Measurements from ENCODE around the gene UQCR10.

UQCR10 gene
- total RNA-seq = 16.4 to 19.5 (median 17.2) reads per million in 4 donors

DNA sequence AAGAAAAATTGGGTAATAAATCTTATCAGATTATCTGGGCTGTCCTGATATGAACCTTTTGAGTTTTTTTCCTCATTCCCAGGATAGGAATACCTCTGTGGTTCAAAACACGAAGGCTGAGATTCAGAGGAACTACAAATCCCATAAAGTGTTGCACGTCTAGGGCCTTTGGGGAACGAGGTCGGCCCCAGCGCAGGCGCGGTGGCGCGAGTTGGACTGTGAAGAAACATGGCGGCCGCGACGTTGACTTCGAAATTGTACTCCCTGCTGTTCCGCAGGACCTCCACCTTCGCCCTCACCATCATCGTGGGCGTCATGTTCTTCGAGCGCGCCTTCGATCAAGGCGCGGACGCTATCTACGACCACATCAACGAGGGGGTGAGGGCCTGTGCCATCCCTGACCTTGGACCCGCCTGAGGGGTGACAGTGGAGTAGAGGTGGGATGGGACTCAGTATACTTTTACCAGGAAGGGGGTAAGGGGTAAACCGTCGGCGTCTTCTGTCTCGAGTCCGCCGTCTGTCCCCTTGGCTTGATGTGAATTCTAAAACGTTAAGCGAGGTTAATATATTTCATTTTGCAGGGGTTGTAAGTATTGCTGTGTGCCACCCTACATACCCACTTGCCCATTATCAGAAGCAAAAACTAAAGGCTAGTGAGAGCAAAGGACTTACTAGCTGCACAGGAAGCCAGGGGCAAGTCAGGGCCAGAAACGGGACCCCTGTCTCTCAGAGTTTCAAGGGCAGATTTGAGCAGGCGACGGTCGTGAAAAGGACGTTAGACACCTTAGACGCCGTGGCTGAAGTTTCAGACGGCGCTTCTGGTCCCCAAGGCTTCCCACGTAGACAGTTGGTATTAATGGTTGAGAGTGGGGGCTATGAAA lies at the start of gene UQCR10:
Gene UQCR10 (plus strand): TSS at position 199 of the 881 bp plus-strand sequence. CDS start 30 bp downstream, at position 229.
- DNase-seq = peak; percentile 90 to 93 (median 91)

DNA sequence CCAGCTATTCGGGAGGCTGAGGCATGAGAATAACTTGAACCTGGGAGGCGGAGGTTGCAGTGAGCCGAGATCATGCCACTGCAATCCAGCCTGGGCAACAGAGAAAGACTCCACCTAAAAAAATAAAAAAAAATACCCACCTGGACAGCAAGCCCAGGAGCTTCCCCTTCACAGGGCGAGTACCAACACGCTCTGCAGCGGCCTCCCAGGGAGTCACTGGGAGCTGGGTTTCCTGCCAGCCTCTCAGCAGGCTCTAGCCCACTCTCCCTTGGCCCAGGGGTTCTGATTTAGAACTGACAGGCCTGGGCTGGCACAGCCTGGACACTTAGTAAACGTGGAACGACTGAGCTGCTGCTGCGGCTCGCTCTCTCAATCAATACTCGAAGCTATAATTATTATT lies 49.4 kb upstream of the UQCR10 start:
- no peak for DNase-seq

DNA sequence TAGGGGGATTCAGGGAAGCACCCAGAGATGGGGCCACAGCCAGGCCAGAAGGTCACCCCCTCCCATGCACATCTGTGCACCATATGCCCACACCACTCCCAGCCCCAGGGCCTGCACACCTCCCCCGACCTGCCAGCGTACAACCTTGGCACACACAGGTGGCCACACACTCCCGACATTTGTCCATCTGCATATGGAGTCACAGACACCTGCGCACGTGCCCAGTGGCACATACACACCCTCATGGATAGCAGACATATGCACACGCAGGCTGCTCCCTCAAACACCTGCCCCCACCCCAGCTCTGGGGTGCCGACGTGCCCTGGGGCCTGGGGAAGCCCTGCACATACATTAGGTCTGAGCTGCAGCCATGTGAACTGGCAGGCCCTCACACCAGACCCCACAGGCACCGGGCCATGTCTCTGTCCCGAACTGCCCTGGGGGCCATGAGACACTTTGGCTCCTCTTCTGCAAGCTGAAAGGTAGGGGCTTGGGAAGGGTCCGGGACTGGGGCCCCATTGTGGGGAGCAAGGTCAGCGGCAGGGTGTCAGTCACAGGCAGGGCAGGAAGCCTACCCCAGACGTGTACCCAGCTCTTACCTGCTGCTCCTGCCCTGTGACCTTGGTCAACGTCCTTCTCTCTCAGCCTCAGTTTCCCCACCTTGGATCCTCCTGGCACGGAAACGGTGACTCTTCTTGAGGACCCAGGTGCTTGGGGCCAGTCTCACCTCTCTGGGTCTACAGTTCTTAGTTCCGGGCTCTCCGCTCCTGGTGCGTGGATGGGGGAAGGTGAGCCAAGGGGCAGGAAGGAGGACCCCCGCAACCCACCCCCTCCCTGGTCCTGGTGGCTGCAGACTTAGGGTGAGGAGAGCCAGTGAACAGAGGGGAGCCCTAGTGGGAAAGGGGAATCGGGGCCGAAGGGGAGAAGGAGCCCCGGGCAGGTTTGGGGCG lies 47.9 kb upstream of the UQCR10 start:
- no peak for DNase-seq

DNA sequence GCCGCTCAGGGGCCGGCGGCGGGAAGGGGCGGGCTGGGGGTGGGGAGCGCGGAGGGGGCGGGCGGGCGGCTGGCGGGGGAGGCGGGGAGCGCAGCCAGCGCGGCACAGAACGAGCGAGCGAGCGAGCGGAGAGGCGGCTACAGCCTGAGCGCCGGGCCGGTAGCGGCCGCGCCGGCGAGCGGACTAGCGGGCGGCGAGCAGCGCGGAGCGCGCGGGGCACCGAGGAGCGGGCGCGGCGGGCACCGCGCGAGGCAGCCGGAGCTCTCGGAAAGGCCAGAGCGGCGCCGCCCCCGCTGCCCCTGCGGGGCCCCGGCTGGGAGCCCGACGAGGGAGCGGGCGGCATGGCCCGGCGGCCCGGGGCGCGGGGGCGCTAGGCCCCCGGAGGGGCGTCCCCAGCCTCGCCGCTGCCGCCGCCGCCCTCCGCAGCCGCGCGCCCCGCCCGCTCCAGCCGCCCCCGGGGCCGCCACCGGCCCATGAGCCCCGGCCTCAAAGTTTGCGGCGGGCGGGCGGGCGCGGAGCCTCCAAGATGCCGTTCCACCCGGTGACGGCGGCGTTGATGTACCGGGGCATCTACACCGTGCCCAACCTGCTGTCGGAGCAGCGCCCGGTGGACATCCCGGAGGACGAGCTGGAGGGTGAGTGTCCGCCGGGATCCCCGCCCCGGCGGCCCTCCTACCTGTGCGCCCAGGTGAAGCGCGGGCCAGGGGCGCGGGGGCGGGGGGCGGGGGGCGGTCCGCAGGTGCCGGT lies 47.1 kb upstream of the UQCR10 start, which contains the start of gene CABP7:
Gene CABP7 (plus strand): TSS at position 105 of the 747 bp plus-strand sequence. CDS start 422 bp downstream, at position 527.
- no peak for DNase-seq

DNA sequence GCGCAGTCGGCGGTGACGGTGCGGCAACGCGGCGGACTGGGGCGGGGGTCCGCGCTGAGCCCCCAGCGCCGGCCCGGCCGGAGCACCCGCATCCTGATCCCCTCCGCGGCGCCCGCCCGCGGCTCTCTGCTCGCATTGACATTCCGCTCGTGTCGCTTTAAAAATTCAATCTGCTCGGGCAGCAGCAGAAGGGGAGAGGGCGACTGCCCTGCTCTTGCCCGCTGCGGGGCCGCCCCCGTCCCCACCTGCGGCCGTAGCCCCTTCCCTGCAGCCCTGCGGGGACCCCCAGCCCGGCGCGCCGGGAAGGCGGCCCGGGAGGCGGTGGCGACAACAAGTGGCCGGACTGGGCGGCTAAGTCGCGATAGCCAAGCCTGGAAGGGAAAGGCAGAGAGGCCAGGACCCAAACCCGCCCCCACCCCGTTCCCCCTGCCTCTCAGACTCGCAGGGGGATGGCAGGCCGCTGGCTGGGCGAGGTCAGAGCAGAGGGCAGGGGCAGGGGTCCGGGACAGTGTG lies 46.3 kb upstream of the UQCR10 start:
- no peak for DNase-seq

DNA sequence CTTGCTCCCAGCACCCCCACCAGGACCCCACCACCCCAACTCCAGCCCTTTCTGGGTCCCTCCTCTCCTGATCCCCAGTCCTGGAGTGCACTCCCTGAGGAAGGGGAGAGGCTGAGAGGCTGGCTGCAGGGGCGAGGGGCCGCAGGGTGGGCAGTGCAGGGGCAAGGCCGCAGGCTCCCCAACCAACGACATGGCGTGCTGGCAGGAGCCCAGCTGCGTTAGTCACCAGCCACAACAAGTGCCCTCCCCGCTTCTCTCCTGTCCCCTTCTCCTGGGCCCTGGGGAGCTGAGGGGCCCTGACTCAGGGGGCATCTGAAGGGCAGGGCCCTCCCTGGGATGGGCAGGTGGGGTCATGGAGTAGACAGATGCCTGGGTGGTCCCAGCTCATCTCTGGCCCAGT lies 45.0 kb upstream of the UQCR10 start:
- DNase-seq = no peak

DNA sequence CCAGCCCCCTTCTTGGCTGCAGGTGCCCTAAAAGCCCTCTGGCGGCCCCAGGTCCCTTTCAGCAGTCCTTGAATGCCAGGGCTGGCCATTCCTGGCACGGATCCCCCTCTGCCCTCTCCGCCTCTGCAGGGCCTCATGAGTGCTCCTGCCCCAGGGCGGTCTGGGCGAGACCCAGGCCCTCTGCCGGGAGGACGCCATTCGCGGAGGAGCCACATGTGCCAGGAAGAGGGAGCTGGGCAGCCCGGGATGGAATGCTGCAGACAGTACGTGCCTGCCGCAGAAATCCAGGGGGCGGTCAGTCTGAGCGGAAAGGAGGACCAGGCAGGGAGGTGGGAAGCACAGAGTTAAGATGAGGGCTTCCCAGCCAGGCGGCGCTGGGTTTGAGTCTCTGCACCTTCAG lies 44.6 kb upstream of the UQCR10 start:
- DNase-seq = no peak

DNA sequence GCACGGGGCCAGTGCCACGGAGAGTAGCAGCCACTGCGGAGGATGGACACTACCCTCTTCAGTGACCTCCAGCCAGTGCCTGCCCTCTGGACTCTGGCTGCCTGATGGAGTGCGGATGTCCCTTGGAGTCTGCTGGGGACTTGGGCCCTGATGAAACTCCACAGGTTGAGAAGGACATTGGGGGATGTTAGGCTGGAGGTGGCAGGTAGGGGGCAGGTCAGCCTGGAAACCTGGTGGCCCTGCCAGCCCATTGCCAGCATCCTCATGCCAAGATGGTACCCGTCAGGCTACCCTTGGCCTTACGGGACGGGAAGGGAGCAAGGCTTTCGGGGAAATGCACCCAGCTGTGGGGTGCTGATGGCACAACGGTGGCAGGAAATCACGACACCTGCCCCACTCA lies 43.4 kb upstream of the UQCR10 start:
- DNase-seq = no peak

DNA sequence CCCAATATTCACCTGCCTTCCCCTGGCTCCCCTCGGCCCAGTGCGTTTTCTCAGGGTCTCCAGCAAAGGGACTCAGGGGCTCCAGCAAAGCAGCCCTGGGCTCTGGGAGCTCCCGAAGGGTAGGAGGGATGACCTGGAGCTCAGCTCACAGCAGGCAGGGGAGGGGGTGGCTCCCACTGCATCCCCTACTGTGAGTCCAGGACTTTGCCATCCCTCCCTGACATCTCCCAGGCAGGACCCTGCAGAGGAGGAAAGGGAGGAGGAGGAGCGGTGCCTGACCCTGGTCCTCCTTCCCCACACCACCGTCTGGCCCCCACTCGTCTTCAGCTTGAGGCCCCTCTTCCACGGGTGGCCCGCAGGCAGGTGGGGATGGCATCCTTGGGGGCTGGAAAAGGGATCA lies 42.3 kb upstream of the UQCR10 start:
- DNase-seq = no peak

DNA sequence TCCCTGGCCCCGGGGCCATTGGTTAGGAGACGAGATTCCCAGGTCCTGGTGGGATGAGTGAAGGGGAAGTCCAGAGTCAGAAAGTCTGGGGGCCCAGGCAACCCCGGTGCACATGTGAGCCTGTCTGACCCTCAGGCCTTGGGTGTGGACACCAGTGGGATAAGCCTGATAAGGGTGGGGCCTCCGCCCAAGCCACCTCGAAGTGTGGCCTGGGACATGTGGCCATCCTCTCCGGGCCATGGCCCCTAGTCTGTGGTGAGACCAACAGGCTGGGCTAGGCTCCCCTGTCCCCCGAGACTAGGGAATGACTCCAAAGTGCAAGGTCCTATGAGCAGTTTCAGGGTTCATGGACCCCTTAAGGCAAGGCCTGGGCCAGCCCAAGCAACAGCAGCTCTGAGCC lies 41.1 kb upstream of the UQCR10 start:
- no peak for DNase-seq

DNA sequence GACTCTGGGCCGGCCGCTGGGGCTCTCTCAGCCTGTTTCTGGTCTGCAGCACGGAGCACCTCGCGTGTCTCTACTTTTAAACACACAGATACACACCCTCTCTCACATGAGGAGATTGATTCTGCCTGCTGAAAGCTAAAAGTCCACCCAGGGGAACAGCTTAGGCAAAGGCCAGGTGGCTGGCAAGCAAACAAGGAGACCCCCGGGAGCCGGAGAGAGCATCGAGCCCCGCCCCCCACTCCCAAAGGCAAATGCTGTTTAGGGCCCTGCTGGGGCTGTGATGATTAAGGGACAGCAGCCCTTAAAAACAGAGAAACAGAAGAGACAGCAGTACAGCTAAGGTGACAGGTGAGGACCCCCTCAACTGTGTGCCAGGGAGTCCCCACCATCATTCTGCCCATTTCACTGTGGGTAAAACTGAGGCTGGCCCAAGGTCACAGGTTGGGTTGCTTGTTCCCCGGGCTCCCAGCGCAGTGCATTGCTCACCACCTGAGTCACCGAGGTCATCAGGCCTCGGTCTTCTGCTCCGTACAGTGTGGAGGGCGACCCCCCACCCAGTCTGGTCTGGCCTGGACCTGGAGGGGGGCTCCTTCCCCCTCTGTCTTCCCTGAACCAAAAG lies 40.5 kb upstream of the UQCR10 start:
- DNase-seq = no peak

DNA sequence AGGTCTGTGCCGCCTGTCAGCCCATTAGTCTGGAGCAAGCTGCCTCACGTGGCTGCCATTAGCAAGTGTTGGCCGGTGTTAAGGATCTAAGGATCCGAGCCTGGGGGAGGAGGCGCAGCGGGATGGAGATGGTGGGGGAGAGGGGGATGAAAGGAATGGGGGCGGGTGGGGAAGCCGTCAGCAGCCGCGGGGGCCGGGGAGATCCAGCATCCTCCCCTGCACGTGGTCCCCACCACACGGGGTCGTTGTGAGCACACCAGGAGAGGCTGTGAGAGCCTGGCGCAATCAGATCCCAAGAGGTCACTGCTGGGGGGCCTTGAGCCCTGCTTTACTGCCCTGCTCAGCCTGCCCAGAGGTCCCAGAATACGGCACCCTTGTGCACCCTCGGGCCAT lies 40.0 kb upstream of the UQCR10 start:
- no peak for DNase-seq

DNA sequence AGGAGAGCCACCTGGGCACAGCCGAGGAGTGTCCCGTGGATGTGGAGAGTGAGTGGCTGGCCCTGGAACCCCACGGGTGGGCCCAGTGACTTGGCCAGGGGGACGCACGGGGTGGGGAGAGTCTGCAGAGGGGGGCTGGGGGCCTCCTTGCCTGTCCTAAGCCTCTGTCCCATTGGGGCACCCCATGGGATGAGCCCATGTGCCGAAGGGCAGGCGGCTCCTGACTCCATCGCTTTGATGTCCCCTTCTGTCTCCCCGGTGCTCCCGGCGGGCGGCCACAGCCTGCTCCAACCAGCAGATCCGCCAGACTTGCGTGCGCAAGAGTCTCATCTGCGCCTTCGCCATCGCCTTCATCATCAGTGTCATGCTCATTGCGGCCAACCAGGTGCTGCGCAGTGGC lies 38.0 kb upstream of the UQCR10 start:
- no peak for DNase-seq

DNA sequence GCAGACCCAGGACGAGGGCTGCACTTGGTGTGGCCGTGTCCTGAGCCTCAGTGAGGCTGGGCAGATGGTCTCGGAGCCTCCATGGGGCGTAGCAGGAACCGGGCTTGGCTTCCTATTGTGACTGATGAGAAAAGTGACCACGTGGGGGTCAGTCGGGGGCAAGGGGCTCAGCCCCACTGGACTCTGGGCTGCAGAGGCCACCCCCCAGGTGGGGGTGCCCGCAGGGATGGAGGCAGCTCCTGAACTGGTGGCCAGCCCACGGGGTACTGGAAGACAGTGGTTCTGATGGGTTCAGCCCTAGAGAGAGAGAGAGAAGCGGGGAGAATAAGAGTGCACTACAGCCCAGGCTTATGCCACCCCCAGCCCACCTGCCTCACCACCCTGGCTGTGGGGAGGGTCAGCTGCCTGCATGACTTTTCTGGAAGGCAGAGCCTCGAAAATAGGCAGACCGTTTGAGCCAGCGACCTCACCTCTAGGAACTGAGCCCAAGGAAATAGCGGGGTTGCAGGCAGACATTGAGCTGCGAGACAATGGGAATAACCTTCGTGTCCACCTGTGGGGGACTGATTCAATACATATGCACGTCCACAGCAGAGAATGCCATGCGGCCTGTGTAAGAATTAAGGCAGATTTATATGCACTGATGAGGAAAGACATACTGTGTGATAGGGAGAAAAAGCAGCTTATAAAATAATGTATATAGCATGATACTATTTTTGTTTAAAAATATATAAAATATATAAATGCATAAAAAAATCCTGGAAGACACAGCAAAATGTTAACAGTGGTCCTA lies 35.9 kb upstream of the UQCR10 start:
- no peak for DNase-seq

DNA sequence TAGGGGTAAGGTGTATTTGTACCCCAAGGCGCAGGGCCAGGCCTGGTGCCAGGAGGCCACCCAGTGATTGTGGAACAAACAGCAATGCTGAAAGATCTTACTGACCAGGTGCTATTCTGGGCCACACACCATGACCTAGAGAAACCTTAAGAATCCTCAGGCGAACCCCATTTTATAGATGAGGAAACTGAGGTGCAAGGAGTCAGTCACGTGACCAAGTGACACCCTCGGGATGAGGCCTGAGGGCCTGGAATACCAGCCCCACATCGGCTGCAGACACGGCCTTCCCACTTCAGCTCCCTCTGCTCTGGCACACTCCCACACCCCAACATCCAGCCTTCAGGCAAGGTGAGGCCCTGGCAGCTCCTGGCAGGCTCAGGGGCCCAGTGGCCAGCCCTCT lies 34.3 kb upstream of the UQCR10 start:
- no peak for DNase-seq

DNA sequence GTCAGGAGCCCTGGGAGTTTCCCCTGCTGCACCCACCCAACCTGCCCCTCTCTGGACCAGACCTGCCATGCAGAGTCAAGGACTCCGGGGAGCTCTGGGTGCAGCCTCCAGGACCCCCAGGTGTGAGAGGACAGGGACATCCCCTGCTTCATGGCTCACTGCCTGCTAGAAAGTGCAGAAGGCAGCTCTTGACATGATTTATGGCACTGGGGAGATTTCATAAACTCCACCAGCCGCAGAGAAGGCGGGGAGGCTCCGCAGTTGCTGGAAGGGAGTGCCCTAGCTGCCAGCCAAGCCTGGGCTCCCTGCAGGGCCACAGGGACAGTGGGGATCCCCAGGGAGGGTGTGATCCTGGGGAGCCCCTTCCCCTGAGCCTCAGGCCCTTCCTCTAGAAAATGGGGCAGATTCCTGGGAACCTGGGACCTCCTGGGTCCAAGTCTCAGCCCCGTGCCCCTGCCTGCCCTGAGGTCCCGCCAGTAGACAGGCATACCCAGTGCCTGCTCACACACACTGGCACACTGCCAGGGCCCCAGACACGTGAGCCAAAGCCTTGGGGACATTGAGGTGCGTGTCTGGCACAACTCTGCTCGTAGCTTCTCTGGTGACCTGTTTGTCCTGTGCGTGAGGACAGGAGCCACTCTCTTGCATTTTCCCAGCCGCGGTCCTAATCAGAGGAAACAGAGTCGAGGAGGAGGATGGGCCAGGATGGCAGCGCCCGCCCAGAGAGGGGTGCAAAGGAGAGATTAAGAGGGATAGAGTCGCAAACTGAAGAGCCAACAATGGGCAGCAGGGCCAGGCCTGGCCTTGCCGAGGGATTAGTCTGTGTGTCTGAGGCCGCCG lies 33.6 kb upstream of the UQCR10 start:
- DNase-seq = no peak

DNA sequence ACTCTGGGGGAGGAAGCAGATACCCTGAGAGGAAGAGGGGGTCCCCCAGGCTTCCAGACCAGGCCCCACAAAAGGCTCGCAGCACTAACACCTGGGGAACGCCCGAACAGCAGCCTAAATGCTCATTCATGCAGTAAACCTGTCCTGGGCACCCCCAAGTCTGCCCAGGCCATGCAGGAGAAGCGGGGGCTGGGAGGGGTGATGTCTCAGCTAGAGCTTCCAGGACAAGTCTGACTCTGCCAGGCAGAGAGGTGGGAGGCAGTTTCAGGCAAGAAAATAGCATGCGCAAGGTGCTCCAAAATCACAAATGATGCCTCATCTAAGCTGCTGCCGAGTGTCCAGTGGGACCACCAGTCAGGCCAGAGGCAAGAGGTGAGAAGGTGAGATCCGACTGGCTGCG lies 32.8 kb upstream of the UQCR10 start:
- no peak for DNase-seq

DNA sequence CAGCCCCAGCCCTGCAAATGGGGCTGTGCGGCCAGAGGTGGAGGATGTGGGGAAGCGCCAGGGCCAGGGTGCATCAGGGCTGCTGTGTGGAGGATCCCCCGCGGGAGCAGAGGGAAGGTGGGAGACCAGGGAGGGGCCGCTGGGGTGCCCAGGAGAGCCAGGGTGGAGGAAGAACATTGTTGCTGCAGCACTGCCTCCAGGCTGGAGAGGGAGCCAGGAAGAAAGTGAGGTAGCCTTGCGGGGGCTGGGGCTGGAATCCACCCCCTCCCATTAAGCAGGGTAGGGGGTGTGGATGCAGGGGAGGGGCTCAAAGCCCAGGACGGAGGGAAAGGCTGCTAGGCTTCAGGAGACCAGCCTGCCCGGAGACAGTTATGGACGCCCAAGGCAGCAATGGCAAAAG lies 32.3 kb upstream of the UQCR10 start:
- DNase-seq = no peak

DNA sequence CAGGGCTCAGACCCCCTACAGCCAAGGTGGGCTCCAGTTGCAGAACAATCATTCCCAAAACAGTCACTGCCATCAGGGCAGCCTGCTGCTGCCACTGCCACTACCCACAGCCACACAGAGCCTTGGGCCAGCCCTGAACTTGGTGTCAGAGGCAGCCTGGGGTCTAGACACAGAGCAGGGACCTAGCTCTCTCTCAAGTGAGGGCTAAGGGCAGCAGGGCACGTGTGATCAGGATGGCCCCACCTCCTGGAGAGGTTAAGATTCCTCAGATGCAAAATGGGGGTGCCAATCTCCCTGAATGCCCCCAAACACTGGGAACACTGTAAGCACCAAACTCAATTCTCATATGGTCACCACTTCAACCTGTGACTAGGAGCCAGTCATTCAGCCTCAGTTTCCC lies 31.8 kb upstream of the UQCR10 start:
- no peak for DNase-seq
